Measurements from ENCODE around the gene ZNF670.

DNA sequence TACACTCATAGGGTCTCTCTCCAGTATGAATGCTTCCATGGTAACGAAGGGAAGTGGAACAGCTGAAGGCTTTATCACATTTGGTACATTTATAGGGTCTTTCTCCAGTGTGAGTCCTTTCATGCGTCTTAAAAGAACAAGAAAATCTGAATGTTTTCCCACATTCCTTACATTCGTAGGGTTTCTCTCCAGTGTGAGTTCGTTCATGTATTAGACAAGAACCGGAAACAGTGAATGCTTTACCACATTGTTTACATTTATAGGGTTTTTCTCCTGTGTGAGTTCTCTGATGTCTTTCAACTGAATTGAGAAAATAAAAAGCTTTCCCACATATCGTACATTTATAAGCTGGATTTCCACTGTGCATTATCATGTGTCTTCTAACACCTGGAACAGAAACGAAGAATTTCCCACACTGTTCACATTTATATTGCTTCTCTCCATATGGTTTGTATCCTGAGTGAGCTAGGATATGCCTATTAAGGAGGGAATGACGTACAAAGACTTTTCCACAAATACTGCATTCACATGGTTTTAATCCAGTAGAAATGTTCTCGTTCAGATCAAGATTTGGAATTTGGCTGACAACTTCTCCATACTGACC is 22.2 kb upstream of the ZNF670 start:
- TF ChIP-seq, protein P1, sequence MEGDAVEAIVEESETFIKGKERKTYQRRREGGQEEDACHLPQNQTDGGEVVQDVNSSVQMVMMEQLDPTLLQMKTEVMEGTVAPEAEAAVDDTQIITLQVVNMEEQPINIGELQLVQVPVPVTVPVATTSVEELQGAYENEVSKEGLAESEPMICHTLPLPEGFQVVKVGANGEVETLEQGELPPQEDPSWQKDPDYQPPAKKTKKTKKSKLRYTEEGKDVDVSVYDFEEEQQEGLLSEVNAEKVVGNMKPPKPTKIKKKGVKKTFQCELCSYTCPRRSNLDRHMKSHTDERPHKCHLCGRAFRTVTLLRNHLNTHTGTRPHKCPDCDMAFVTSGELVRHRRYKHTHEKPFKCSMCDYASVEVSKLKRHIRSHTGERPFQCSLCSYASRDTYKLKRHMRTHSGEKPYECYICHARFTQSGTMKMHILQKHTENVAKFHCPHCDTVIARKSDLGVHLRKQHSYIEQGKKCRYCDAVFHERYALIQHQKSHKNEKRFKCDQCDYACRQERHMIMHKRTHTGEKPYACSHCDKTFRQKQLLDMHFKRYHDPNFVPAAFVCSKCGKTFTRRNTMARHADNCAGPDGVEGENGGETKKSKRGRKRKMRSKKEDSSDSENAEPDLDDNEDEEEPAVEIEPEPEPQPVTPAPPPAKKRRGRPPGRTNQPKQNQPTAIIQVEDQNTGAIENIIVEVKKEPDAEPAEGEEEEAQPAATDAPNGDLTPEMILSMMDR (IDR thresholded peaks at IDR 0.05; ENCODE audit: low read depth, low read length): no peak
- no peak for TF ChIP-seq EZH2phosphoT487 (IDR thresholded peaks at IDR 0.05; ENCODE audit: low read depth)
